Ascending aorta (tissue), 2 donors: ENCODE data around the gene IL21R. TPM values are rescaled to one million over a fixed set of nuclear protein-coding genes. Genes with fewer than 3 reads are reported as not detected.

Experiments
- DNase-seq, 2 donors: peaks; one replicate each; pipeline ENCODE4 v3.0.0-alpha.2; 2019; ENCODE audit warnings: low spot score in 2 of 2
- H3K27ac ChIP-seq, 2 donors: fragments of 200-600 bp; sonication (generic); one replicate each; pipeline ENCODE4 v1.5.1; 2016 to 2017; ENCODE audit warnings: mild to moderate bottlenecking in 1 of 2
- H3K27me3 ChIP-seq: fragments of 200-600 bp; sonication (generic); one replicate; pipeline ENCODE4 v1.5.1; 2017
- H3K36me3 ChIP-seq, 2 donors: fragments of 200-600 bp; sonication (generic); one replicate each; pipeline ENCODE4 v1.5.1; 2016
- H3K4me1 ChIP-seq, 2 donors: fragments of 200-600 bp; sonication (generic); one replicate each; pipeline ENCODE4 v1.5.1; 2016 to 2017; ENCODE audit warnings: mild to moderate bottlenecking in 1 of 2
- H3K4me3 ChIP-seq, 2 donors: fragments of 200-600 bp; sonication (generic); one replicate each; pipeline ENCODE4 v1.5.1; 2016 to 2017; ENCODE audit warnings: mild to moderate bottlenecking in 1 of 2
- H3K9me3 ChIP-seq, 2 donors: fragments of 200-600 bp; sonication (generic); one replicate each; pipeline ENCODE4 v1.5.1; 2016
- CTCF ChIP-seq, 3 experiments: fragments of 200-600 bp in 2 of 3; fragments of 450-650 bp in 1 of 3; sonication (generic) in 2 of 3; IDR thresholded peaks; one replicate each; pipeline ENCODE4 v1.5.1; 2016 to 2019; ENCODE audit warnings: antibody characterized with exemption in 3 of 3, mild to moderate bottlenecking in 1 of 3, moderate library complexity in 1 of 3
- intact Hi-C: fragments of 100-400 bp; cut with DNase I; formaldehyde crosslinking; loops from one replicate; pipeline ENCODE4 v1.15.1; 2023
- total RNA-seq: library from RNA; depleted of rRNA; stranded (reverse); fragments of >200 nt; gene quantifications from one replicate; pipeline ENCODE4 v1.1.0, GENCODE V29; 2016

The IL21R gene
- total RNA-seq, 1 donor from 2014 or later, result 0.21 TPM

GRCh38 chr16:27470567-27471431 is 68.8 kb downstream of the IL21R start:
- Histone ChIP-seq H3K36me3 (peaks cover 70 to 97% of the 10 kb centered on the region in 2 donors), H3K27me3 (no peaks in the 10 kb centered on the region), H3K9me3 (no peaks in the 10 kb centered on the region), H3K27ac (no peak overlapping the region), H3K4me1 (no peaks in the 10 kb centered on the region), H3K4me3 (no peak overlapping the region)
- no peak for TF ChIP-seq CTCF (IDR thresholded peaks at IDR 0.05)
- intact Hi-C loops, result no loop called here
- DNase-seq, result no peak

GRCh38 chr16:27471661-27472060 is 69.7 kb downstream of the IL21R start:
- H3K4me1 ChIP-seq, result no peaks in the 10 kb centered on the region
- no peak for TF ChIP-seq CTCF (IDR thresholded peaks at IDR 0.05)
- no peak overlapping the region for H3K27ac ChIP-seq
- intact Hi-C loops, result no loop called here
- H3K27me3 ChIP-seq, result no peaks in the 10 kb centered on the region
- no peaks in the 10 kb centered on the region for H3K9me3 ChIP-seq
- H3K4me3 ChIP-seq, result no peak overlapping the region
- no peak for DNase-seq
- peaks cover 71 to 96% of the 10 kb centered on the region in 2 donors for H3K36me3 ChIP-seq

GRCh38 chr16:27472091-27473020 is 70.4 kb downstream of the IL21R start:
- intact Hi-C loops, result no loop called here
- no peaks in the 10 kb centered on the region for H3K27me3 ChIP-seq
- no peaks in the 10 kb centered on the region for H3K9me3 ChIP-seq
- no peak for TF ChIP-seq CTCF (IDR thresholded peaks at IDR 0.05)
- no peak overlapping the region for H3K27ac ChIP-seq
- no peak for DNase-seq
- H3K4me1 ChIP-seq, result no peaks in the 10 kb centered on the region
- H3K4me3 ChIP-seq, result no peak overlapping the region
- H3K36me3 ChIP-seq, result peaks cover 70 to 94% of the 10 kb centered on the region in 2 donors

- Histone ChIP-seq H3K4me3 (no peak overlapping the region), H3K36me3 (peaks cover 71 to 94% of the 10 kb centered on the region in 2 donors), H3K4me1 (no peaks in the 10 kb centered on the region), H3K27ac (no peak overlapping the region), H3K27me3 (no peaks in the 10 kb centered on the region), H3K9me3 (no peaks in the 10 kb centered on the region)
- DNase-seq, result no peak
- no peak for TF ChIP-seq CTCF (IDR thresholded peaks at IDR 0.05)
- intact Hi-C loops, result no loop called here
Measured at GRCh38 chr16:27473101-27473900, 71.3 kb downstream of the IL21R start.

GRCh38 chr16:27474041-27474440 is 72.1 kb downstream of the IL21R start:
- H3K4me1 ChIP-seq, result no peaks in the 10 kb centered on the region
- H3K27ac ChIP-seq, result no peak overlapping the region
- H3K4me3 ChIP-seq, result no peak overlapping the region
- H3K36me3 ChIP-seq, result peaks cover 66 to 94% of the 10 kb centered on the region in 2 donors
- DNase-seq, result no peak
- no peaks in the 10 kb centered on the region for H3K9me3 ChIP-seq
- intact Hi-C loops, result no loop called here
- TF ChIP-seq CTCF (IDR thresholded peaks at IDR 0.05), result no peak
- no peaks in the 10 kb centered on the region for H3K27me3 ChIP-seq
